Endothelial cell of umbilical vein (primary cell): ENCODE measurements around the gene NDUFS8. TPM values are rescaled to one million over a fixed set of nuclear protein-coding genes. Genes with fewer than 3 reads are reported as not detected.

Source experiments
- BruUV-seq: library from RNA; stranded (reverse); fragments of 400-500 nt; replicated peaks from 2 replicates; lab custom pipeline; 2021; lab: Mats Ljungman, UMichigan
- CTCF ChIA-PET: fragments of 300-600, 350-600 bp; sonication (Branson Sonifier 250); formaldehyde crosslinking; loops from one replicate; lab custom pipeline; 2021; ENCODE audit warnings: antibody characterized with exemption, inconsistent platforms; lab: Charles Lee
- POLR2A ChIA-PET: fragments of 300-600, 350-600 bp; sonication (Branson Sonifier 250); formaldehyde crosslinking; loops from one replicate; lab custom pipeline; 2021; ENCODE audit warnings: antibody characterized with exemption, inconsistent platforms; lab: Charles Lee
- DNase-seq: peaks from one replicate; pipeline ENCODE4 v3.0.0-alpha.2; 2011; ENCODE audit warnings: low read depth, low spot score
- FAIRE-seq: peaks from 2 replicates; lab custom pipeline; 2011; peaks lifted over from hg19 to GRCh38; lab: Jason Lieb, UNC
- H2AFZ ChIP-seq: 2 replicates; pipeline ENCODE4 v1.6.0; 2012; ENCODE audit warnings: low read depth, low read length, control low read depth, inconsistent platforms
- H3K27ac ChIP-seq: 2 replicates; pipeline ENCODE4 v1.5.1; 2011; ENCODE audit warnings: low read depth, mild to moderate bottlenecking, control low read depth, low read length, moderate library complexity; ENCODE audit not compliant: insufficient read depth
- H3K27me3 ChIP-seq, 2 experiments: 2 replicates each; pipeline versions ENCODE4 v1.6.0 to v1.6.1; 2011; ENCODE audit warnings: low read length in 2 of 2, mixed read lengths in 1 of 2; ENCODE audit not compliant: control insufficient read depth in 2 of 2, insufficient read depth in 2 of 2
- H3K36me3 ChIP-seq, 2 experiments: 2 replicates in 1 of 2; 3 replicates in 1 of 2; pipeline ENCODE4 v1.5.1; 2011; ENCODE audit warnings: low read length in 2 of 2, mild to moderate bottlenecking in 1 of 2, moderate library complexity in 1 of 2; ENCODE audit not compliant: control insufficient read depth in 2 of 2, insufficient read depth in 2 of 2; ENCODE audit errors: extremely low read depth in 1 of 2
- H3K4me1 ChIP-seq: 3 replicates; pipeline ENCODE4 v1.5.1; 2011; ENCODE audit warnings: mild to moderate bottlenecking, low read length; ENCODE audit not compliant: control insufficient read depth, insufficient read depth; ENCODE audit errors: extremely low read depth
- H3K4me2 ChIP-seq: 2 replicates; pipeline ENCODE4 v1.6.1; 2011; ENCODE audit warnings: low read length, control low read depth, mixed read lengths; ENCODE audit not compliant: insufficient read depth
- H3K4me3 ChIP-seq, 3 experiments: fragments of 200-600 bp in 1 of 3; sonication (generic), shearing (Covaris generic) in 1 of 3; replicated peaks in 1 of 3; 2 replicates each; pipeline ENCODE4 v1.5.1; 2011 to 2016; ENCODE audit warnings: control low read depth in 3 of 3, low read length in 3 of 3, mild to moderate bottlenecking in 2 of 3, inconsistent platforms in 1 of 3, low read depth in 1 of 3, moderate library complexity in 1 of 3; ENCODE audit not compliant: insufficient read depth in 1 of 3
- H3K79me2 ChIP-seq: 2 replicates; pipeline ENCODE4 v1.6.0; 2012; ENCODE audit warnings: low read length, inconsistent platforms; ENCODE audit not compliant: control insufficient read depth, insufficient read depth
- H3K9ac ChIP-seq: replicated peaks from 2 replicates; pipeline ENCODE3; 2011; ENCODE audit warnings: low read length, control low read depth; ENCODE audit not compliant: insufficient read depth; ENCODE audit errors: extremely low read depth
- H3K9me1 ChIP-seq: replicated peaks from 3 replicates; pipeline ENCODE4 v1.6.0; 2011; ENCODE audit warnings: mild to moderate bottlenecking, low read length; ENCODE audit not compliant: control insufficient read depth, insufficient read depth; ENCODE audit errors: extremely low read depth
- H3K9me3 ChIP-seq: replicated peaks from 2 replicates; pipeline ENCODE4 v1.5.1; 2012; ENCODE audit warnings: low read length, inconsistent platforms; ENCODE audit not compliant: control insufficient read depth, insufficient read depth
- H4K20me1 ChIP-seq: replicated peaks from 2 replicates; pipeline ENCODE3; 2011; ENCODE audit warnings: mild to moderate bottlenecking, low read length; ENCODE audit not compliant: control insufficient read depth, insufficient read depth; ENCODE audit errors: extremely low read depth
- CTCF ChIP-seq, 2 donors: IDR thresholded peaks; 1 replicate in 1 of 2; 2 replicates in 1 of 2; pipeline ENCODE4 v1.5.1; 2011; ENCODE audit warnings: low read length in 2 of 2, mild to moderate bottlenecking in 2 of 2, moderate library complexity in 2 of 2, control low read depth in 1 of 2, inconsistent platforms in 1 of 2, low read depth in 1 of 2; ENCODE audit not compliant: insufficient read depth in 1 of 2; ENCODE audit errors: extremely low read depth in 1 of 2
- EZH2 ChIP-seq: IDR thresholded peaks from 2 replicates; pipeline ENCODE4 v1.6.1; 2012; ENCODE audit warnings: borderline replicate concordance, low read depth, mild to moderate bottlenecking, moderate library complexity, low read length, inconsistent platforms; ENCODE audit not compliant: severe bottlenecking
- FOS ChIP-seq: IDR thresholded peaks from 2 replicates; pipeline ENCODE4 v1.6.1; 2011; ENCODE audit warnings: mild to moderate bottlenecking, low read length, moderate library complexity, borderline replicate concordance; ENCODE audit not compliant: insufficient read depth
- GATA2 ChIP-seq: IDR thresholded peaks from 2 replicates; pipeline ENCODE4 v1.7.0; 2011; ENCODE audit warnings: low read depth, mild to moderate bottlenecking, moderate library complexity, mixed read lengths, low read length; ENCODE audit not compliant: insufficient read length, insufficient read depth
- JUN ChIP-seq: IDR thresholded peaks from 2 replicates; pipeline ENCODE4 v1.6.1; 2011; ENCODE audit warnings: borderline replicate concordance, low read depth; ENCODE audit not compliant: insufficient read length, insufficient read depth
- MYC ChIP-seq: IDR thresholded peaks from one replicate; pipeline ENCODE4 v1.6.1; 2011; ENCODE audit warnings: mild to moderate bottlenecking, low read depth, low read length
- POLR2A ChIP-seq: IDR thresholded peaks from 2 replicates; pipeline ENCODE4 v1.6.1; 2012; ENCODE audit warnings: low read depth, mild to moderate bottlenecking, control low read depth, low read length
- POLR2AphosphoS5 ChIP-seq: IDR thresholded peaks from 2 replicates; pipeline ENCODE4 v1.6.1; 2012; ENCODE audit warnings: low read depth, mild to moderate bottlenecking, control low read depth, low read length, moderate library complexity; ENCODE audit not compliant: insufficient read depth
- dilution Hi-C: fragments of 300-500 bp; cut with MboI; formaldehyde crosslinking; loops from one replicate; pipeline ENCODE4 v1.15.0; 2019; ENCODE audit warnings: low sequenced_read_pairs; ENCODE audit not compliant: extremely low pct_ligation_motif_present
- intact Hi-C: fragments of 100-400 bp; cut with micrococcal nuclease; formaldehyde crosslinking; loops from one replicate; pipeline ENCODE4 v1.10.0; 2022
- polyA plus RNA-seq, 4 experiments: library from polyadenylated mRNA; depleted of rRNA in 3 of 4; stranded (reverse) in 3 of 4; unstranded in 1 of 4; fragments of >200 nt; gene quantifications; 2 replicates each; pipeline versions ENCODE4 v1.2.1 to v1.2.3, GENCODE V29; 2011 to 2012; ENCODE audit warnings: missing spikeins in 1 of 4
- total RNA-seq: library from RNA; stranded (reverse); gene quantifications from 2 replicates; pipeline ENCODE4 v1.2.3, GENCODE V29; 2021
- TF ChIP-seq, protein P1 (sequence below): IDR thresholded peaks from 2 replicates; pipeline ENCODE4 v1.6.1; 2011; ENCODE audit not compliant: insufficient read depth, insufficient read length

NDUFS8 gene
- total and polyA plus RNA-seq, 2 donors (not counting 3 experiments of a cell fraction or from before 2014, with no cell fraction given), result 166 to 170 TPM

DNA sequence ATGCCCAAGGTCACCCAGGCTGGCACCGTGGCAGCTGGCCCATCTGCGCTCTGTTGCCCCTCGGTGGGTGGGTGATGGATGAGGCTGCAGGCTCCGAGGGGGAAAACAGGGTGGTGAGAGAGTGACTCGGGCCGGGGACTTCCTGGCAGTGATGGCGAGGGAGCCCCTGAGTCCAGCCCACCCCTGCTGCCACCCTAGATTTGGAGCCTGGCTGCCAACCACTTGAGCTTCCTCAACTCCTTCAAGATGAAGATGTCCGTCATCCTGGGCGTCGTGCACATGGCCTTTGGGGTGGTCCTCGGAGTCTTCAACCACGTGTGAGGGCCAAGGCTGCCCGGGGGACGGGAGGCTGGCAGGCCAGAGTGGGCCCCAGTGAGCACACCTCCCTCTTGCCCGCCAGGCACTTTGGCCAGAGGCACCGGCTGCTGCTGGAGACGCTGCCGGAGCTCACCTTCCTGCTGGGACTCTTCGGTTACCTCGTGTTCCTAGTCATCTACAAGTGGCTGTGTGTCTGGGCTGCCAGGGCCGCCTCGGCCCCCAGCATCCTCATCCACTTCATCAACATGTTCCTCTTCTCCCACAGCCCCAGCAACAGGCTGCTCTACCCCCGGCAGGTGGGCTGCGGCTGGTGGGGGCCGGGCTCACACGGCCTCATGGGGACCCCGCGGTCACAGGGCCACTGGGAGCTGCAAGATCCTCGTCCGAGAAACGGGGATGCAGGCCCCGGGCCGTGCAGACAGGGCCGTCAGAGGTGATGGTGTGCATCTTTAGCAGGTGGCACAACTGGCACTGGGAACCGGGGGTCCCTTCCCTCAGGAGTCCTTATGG lies 18.4 kb downstream of the NDUFS8 start:
- Histone ChIP-seq H3K4me3 (no peak overlapping the region), H3K4me2 (no peak overlapping the region), H3K79me2 (no peaks in the 10 kb centered on the region), H3K27ac (no peak overlapping the region), H4K20me1 (no peaks in the 10 kb centered on the region), H3K9ac (no peak overlapping the region), H3K9me1 (no peaks in the 10 kb centered on the region), H2AFZ (no peak overlapping the region), H3K9me3 (no peaks in the 10 kb centered on the region), H3K36me3 (peaks cover 4 to 52% of the 10 kb centered on the region in 2 experiments), H3K27me3 (no peaks in the 10 kb centered on the region), H3K4me1 (no peaks in the 10 kb centered on the region)
- TF ChIP-seq POLR2A, result no peak
- no peak for TF ChIP-seq MYC
- no peak for TF ChIP-seq EZH2
- TF ChIP-seq, protein P1, sequence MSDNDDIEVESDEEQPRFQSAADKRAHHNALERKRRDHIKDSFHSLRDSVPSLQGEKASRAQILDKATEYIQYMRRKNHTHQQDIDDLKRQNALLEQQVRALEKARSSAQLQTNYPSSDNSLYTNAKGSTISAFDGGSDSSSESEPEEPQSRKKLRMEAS, result no peak
- no peak for TF ChIP-seq GATA2
- no peak for TF ChIP-seq JUN
- TF ChIP-seq FOS, result no peak
- TF ChIP-seq POLR2AphosphoS5, result no peak
- TF ChIP-seq CTCF (IDR thresholded peaks at IDR 0.05; ENCODE audit: extremely low read depth in 1 of 2, insufficient read depth in 1 of 2, low read depth in 1 of 2, low read length in 2 of 2), result no peak
- CTCF ChIA-PET, result no interaction called here
- BruUV-seq, result no TSS peak
- no peak for DNase-seq
- FAIRE-seq, result no peak
- POLR2A ChIA-PET, result no interaction called here
- dilution Hi-C loops (no loop called here), intact Hi-C loops (no loop called here)
